Esophagus muscularis mucosa (tissue), 4 donors: ENCODE data around the gene IQCK. TPM values are rescaled to one million over a fixed set of nuclear protein-coding genes. Genes with fewer than 3 reads are reported as not detected.
A peak's percentile ranks its signal among the peaks of the same experiment; 100 is the strongest.
"Not testable (repeated sequence)": the region's sequence is repeated elsewhere in the genome, so short reads cannot be mapped to it uniquely, and the experiment has no call there.

Experiments
- DNase-seq: peaks from one replicate; pipeline ENCODE4 v3.0.0-alpha.2; 2017; ENCODE audit errors: extremely low spot score
- H3K27ac ChIP-seq, 4 donors: fragments of 200-600 bp; sonication (generic); replicated peaks in 1 of 4; 1 replicate in 3 of 4; 2 replicates in 1 of 4; pipeline ENCODE4 v1.5.1; 2016 to 2019; ENCODE audit warnings: mild to moderate bottlenecking in 1 of 4
- H3K27me3 ChIP-seq, 4 donors: fragments of 200-600 bp; sonication (generic); one replicate each; pipeline versions ENCODE4 v1.5.1 to v1.6.0; 2016 to 2019
- H3K36me3 ChIP-seq, 4 donors: fragments of 200-600 bp; sonication (generic); one replicate each; pipeline ENCODE4 v1.5.1; 2016 to 2019
- H3K4me1 ChIP-seq, 4 donors: fragments of 200-600 bp; sonication (generic); one replicate each; pipeline ENCODE4 v1.5.1; 2016 to 2019
- H3K4me3 ChIP-seq, 4 donors: fragments of 200-600 bp; sonication (generic); 1 replicate in 2 of 4; 2 replicates in 2 of 4; pipeline ENCODE4 v1.5.1; 2016 to 2019; ENCODE audit warnings: mild to moderate bottlenecking in 4 of 4, moderate library complexity in 1 of 4
- H3K9me3 ChIP-seq, 4 donors: fragments of 200-600 bp; sonication (generic); 1 replicate in 3 of 4; 2 replicates in 1 of 4; pipeline ENCODE4 v1.5.1; 2016 to 2019
- EP300 ChIP-seq: sonication (generic); formaldehyde crosslinking; IDR thresholded peaks from one replicate; pipeline ENCODE4 v1.6.1; 2017; ENCODE audit warnings: antibody characterized with exemption
- POLR2A ChIP-seq: fragments of 450-650 bp; IDR thresholded peaks from one replicate; pipeline ENCODE4 v1.6.1; 2017; ENCODE audit warnings: antibody characterized with exemption, moderate library complexity, mild to moderate bottlenecking, low read depth
- POLR2AphosphoS5 ChIP-seq, 2 donors: sonication (generic); formaldehyde crosslinking; IDR thresholded peaks; one replicate each; pipeline ENCODE4 v1.6.1; 2017; ENCODE audit warnings: antibody characterized with exemption in 2 of 2
- WGBS: methylation state at CpG from one replicate; pipeline ENCODE4 v1.1.5; 2018; 5-methylcytosine and 5-hydroxymethylcytosine counted together
- intact Hi-C: fragments of 100-400 bp; cut with DNase I; formaldehyde crosslinking; loops from one replicate; pipeline ENCODE4 v1.15.1; 2023
- total RNA-seq, 4 donors: library from RNA; depleted of rRNA; stranded (reverse); fragments of >200 nt; gene quantifications; one replicate each; pipeline versions ENCODE4 v1.1.0 to v1.2.1, GENCODE V29; 2016
- TF ChIP-seq, protein P1 (sequence below), 3 experiments: fragments of 200-600 bp in 2 of 3; fragments of 450-650 bp in 1 of 3; sonication (generic) in 2 of 3; IDR thresholded peaks; one replicate each; pipeline ENCODE4 v1.5.1; 2017 to 2019; ENCODE audit warnings: antibody characterized with exemption in 3 of 3, mild to moderate bottlenecking in 2 of 3, moderate library complexity in 1 of 3

The IQCK gene
- total RNA-seq, 4 donors from 2014 or later: 7.4 to 10.4 (median 8.6) TPM

- no peak for TF ChIP-seq POLR2A
- no peak for TF ChIP-seq EP300
- TF ChIP-seq, protein P1, sequence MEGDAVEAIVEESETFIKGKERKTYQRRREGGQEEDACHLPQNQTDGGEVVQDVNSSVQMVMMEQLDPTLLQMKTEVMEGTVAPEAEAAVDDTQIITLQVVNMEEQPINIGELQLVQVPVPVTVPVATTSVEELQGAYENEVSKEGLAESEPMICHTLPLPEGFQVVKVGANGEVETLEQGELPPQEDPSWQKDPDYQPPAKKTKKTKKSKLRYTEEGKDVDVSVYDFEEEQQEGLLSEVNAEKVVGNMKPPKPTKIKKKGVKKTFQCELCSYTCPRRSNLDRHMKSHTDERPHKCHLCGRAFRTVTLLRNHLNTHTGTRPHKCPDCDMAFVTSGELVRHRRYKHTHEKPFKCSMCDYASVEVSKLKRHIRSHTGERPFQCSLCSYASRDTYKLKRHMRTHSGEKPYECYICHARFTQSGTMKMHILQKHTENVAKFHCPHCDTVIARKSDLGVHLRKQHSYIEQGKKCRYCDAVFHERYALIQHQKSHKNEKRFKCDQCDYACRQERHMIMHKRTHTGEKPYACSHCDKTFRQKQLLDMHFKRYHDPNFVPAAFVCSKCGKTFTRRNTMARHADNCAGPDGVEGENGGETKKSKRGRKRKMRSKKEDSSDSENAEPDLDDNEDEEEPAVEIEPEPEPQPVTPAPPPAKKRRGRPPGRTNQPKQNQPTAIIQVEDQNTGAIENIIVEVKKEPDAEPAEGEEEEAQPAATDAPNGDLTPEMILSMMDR (IDR thresholded peaks at IDR 0.05): no peak
- no peak for TF ChIP-seq POLR2AphosphoS5 (IDR thresholded peaks at IDR 0.05)
- Histone ChIP-seq H3K4me3 (no peak overlapping the region), H3K36me3 (peaks cover 0 to 38% (median 20%) of the 10 kb centered on the region in 4 donors), H3K27me3 (no peaks in the 10 kb centered on the region), H3K9me3 (no peaks in the 10 kb centered on the region), H3K4me1 (peaks cover 29 to 45% (median 37%) of the 10 kb centered on the region in 4 donors), H3K27ac (no peak overlapping the region)
- 87% methylated on average over 5 of the region's 5 CpGs for WGBS
- intact Hi-C loops: loop anchor here (5.0 to 10.0 kb wide), 2 partner anchors 161 to 172 kb away; partner anchors contain the start of gene VPS35L
- DNase-seq: no peak
Measured at GRCh38 chr16:19715566-19715965, 2.5 kb upstream of the IQCK start.

GRCh38 chr16:19716183-19716582 is 1.9 kb upstream of the IQCK start:
- H3K4me1 ChIP-seq: peaks cover 29 to 40% (median 35%) of the 10 kb centered on the region in 4 donors
- 90% methylated on average over 1 of the region's 1 CpG for WGBS
- H3K9me3 ChIP-seq: no peaks in the 10 kb centered on the region
- no peak overlapping the region for H3K27ac ChIP-seq
- H3K4me3 ChIP-seq: peak overlapping the region in 3 of 4 donors; percentile 86 to 97 (median 93)
- DNase-seq: no peak
- no peaks in the 10 kb centered on the region for H3K27me3 ChIP-seq
- no peak for TF ChIP-seq POLR2AphosphoS5 (IDR thresholded peaks at IDR 0.05)
- TF ChIP-seq EP300: no peak
- no peak for TF ChIP-seq POLR2A
- TF ChIP-seq, protein P1 (IDR thresholded peaks at IDR 0.05): no peak
- intact Hi-C loops: loop anchor here (5.0 to 10.0 kb wide), 2 partner anchors 161 to 171 kb away; partner anchors contain the start of gene VPS35L
- H3K36me3 ChIP-seq: peaks cover 0 to 34% (median 19%) of the 10 kb centered on the region in 4 donors

DNA sequence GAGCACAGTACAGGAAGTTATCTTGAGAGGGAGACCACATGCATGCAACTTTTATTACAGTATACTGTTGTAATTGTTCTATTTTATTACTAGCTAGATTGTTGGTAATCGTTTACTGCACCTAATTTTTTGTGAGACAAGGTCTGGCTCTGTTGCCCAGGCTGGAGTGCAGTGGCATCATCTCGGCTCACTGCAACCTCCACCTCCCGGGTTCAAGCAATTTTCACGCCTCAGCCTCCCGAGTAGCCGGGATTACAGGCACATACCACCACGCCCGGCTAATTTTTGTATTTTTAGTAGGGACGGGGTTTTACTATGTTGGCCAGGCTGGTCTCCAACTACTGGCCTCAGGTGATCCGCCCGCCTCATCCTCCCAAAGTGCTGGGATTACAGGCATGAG is 1.3 kb upstream of the IQCK start:
- H3K9me3 ChIP-seq, H3K27me3 ChIP-seq, DNase-seq: not testable (repeated sequence)
- Histone ChIP-seq H3K36me3 (peaks cover 0 to 29% (median 19%) of the 10 kb centered on the region in 4 donors), H3K4me1 (peaks cover 29 to 40% (median 34%) of the 10 kb centered on the region in 4 donors), H3K27ac (peak overlapping the region; percentile 77 to 93 (median 86)), H3K4me3 (peak overlapping the region; percentile 86 to 97 (median 92))
- intact Hi-C loops: loop anchor here (5.0 to 10.0 kb wide), 2 partner anchors 162 to 171 kb away; partner anchors contain the start of gene VPS35L
- 44% methylated on average over 11 of the region's 11 CpGs for WGBS

DNA sequence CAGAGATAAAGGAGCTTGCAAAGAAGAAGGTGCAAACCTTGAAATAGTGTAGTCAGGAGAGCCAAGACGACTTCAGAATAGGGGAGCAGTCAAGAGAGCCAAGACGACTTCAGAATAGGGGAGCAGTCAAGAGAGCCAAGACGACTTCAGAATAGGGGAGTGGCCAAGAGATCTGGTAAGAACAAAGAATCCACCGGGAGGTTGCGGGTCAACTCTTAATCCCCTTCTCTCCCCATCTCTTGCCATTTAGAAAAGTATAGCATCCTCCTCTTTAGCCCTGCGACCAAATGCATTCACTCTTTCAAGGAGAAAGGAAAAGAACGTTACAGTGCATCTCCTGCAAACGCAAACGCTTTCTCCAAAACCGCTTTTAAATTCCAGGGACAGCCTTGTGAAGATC is 757 bp upstream of the IQCK start:
- Histone ChIP-seq H3K27me3 (no peaks in the 10 kb centered on the region), H3K9me3 (no peaks in the 10 kb centered on the region), H3K4me1 (peaks cover 29 to 40% (median 34%) of the 10 kb centered on the region in 4 donors), H3K4me3 (peak overlapping the region; percentile 86 to 97 (median 92)), H3K36me3 (peaks cover 0 to 24% (median 19%) of the 10 kb centered on the region in 4 donors), H3K27ac (peak overlapping the region; percentile 77 to 93 (median 86))
- DNase-seq: no peak
- TF ChIP-seq POLR2A: no peak
- TF ChIP-seq EP300: no peak
- TF ChIP-seq, protein P1 (IDR thresholded peaks at IDR 0.05): no peak
- TF ChIP-seq POLR2AphosphoS5 (IDR thresholded peaks at IDR 0.05): no peak
- under 1% methylated on average over 10 of the region's 10 CpGs for whole genome bisulfite sequencing
- intact Hi-C loops: loop anchor here (5.0 to 10.0 kb wide), 2 partner anchors 163 to 170 kb away; partner anchors contain the start of gene VPS35L

DNA sequence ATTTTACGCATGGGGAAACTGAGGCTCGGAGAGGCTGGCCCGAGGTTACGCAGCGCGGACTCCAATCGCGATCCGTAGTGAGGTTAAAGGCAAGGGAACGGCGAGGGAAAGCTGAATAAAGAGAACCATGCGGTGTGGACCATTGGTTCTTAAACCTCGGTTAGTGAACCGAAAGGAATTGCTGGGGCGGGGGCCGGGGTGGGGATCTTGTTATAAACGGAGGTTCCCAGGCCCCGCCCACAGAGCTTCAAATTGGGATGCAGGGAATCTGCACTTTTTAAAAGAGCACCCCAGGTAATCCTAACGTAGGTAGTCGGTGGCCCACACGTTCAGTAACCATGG is 524 bp downstream of the IQCK start:
- Histone ChIP-seq H3K27ac (peak overlapping the region; percentile 77 to 93 (median 86)), H3K36me3 (peaks cover 0 to 14% (median 7%) of the 10 kb centered on the region in 4 donors), H3K9me3 (no peaks in the 10 kb centered on the region), H3K27me3 (no peaks in the 10 kb centered on the region), H3K4me1 (peaks cover 29 to 40% (median 34%) of the 10 kb centered on the region in 4 donors), H3K4me3 (peak overlapping the region; percentile 86 to 97 (median 92))
- intact Hi-C loops: loop anchor here (5.0 to 10.0 kb wide), 2 partner anchors 164 to 169 kb away; partner anchors contain the start of gene VPS35L
- WGBS: 0% methylated on average over 9 of the region's 21 CpGs
- TF ChIP-seq, protein P1 (IDR thresholded peaks at IDR 0.05): no peak
- TF ChIP-seq POLR2AphosphoS5 (IDR thresholded peaks at IDR 0.05): no peak
- TF ChIP-seq POLR2A: no peak
- no peak for TF ChIP-seq EP300
- no peak for DNase-seq
